A549 treated with AZD9567 at 1 μM for 4 hours (cell line): ENCODE results near the gene CHMP2B. TPM values are rescaled to one million over a fixed set of nuclear protein-coding genes. Genes with fewer than 3 reads are reported as not detected.

Experiments used
- total RNA-seq: library from RNA; stranded (reverse); fragments of 200-300 nt; extraction: Qiagen RNA extraction; gene quantifications from 5 replicates; pipeline ENCODE4 v1.2.3, GENCODE V29; 2022; ENCODE audit not compliant: insufficient read depth

CHMP2B gene, protein sequence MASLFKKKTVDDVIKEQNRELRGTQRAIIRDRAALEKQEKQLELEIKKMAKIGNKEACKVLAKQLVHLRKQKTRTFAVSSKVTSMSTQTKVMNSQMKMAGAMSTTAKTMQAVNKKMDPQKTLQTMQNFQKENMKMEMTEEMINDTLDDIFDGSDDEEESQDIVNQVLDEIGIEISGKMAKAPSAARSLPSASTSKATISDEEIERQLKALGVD
- 92.3 to 107 TPM (median 98.7 TPM) in 5 replicates for total RNA-seq

DNA sequence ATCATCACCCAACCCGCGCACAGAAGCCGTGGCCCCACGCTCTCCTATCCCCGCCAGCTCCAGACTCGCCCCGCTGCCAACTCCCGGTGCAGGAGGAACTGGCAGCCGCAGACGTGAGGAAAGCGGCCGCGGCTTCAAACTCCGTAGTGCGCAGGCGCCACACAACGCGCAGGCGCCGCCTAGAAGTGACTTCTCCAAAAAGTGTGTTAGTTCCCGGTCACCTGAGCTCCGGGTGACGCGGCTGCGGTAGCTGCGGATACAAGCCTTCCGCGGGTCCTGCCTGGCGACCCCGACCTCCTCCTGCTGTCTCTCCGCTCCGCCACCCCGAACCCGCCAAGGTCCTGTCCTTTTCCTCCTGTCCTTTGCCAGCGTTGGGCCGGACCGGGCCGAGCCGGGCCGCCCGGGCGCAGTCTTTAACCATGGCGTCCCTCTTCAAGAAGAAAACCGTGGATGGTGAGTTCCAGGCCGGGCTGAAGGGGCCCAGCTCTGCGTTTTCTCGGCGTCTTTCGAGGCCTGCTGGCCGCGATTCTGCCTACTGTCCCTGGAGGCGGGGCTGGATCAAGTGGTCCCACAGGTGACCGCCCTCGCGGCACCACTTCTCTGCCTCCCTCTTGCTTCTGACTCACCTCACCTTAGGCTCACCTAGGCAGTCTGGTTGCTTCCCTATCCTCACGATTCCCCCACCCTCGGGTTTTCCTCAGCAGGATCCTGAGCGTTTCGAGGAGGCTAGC lies at the start of gene CHMP2B:
TSS of gene CHMP2B (plus strand) at position 206 of the 731 bp plus-strand sequence. CDS start at position 420, 214 bp downstream.

DNA sequence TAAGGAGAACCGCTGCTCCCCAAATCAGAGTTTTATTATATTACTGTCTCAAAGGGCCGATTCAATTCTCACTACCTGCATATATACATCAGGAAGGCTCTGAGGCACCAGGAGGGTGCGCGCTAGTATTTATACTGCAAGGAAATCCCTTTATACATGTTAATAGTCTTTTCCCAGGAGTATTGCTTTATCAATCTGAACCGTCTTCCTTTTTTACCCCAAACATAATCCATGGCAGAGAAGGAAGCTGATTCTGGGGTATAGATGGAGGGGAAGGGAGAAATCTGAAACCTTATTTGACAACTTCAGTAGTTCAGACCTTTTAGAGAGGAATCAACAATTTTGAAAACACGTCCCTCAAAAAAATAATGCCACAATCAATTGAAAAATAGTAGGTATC lies 49.4 kb downstream of the CHMP2B start, which contains the start of gene POU1F1:
TSS of gene POU1F1 (minus strand) at position 101 of the 400 bp plus-strand sequence. CDS start 122 bp downstream, outside the sequence.

Other genes starting within 250 kb of the CHMP2B start
- gene VGLL3, start 236.2 kb upstream of the CHMP2B start, total RNA-seq: 5.0 to 10.8 TPM (median 8.2 TPM) in 5 replicates
- not detected in 5 replicates for gene POU1F1, start 49.3 kb downstream of the CHMP2B start, total RNA-seq